ENCODE data around the gene CASK.

The CASK gene

DNA sequence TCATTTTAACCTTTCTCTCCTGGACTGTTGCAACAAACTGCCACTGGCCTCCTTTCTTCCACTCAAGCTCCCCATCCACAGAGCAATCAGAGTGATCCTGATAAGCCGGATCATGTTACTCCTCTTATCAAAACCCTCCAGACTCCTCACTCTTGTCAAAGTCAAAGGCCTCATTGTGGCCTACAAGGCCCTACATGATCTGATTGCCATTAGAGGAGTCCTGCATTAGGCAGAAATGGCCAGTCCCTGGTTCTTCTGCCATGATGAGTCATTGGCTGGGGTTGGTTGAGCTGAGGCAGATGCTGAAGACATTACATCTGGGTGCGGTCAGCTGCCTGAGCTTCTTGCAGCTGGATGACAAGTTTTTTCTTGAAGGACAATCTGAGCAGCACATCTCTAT lies 32.7 kb upstream of the CASK start:
- Histone ChIP-seq H2AFZ (ENCODE audit: low read length) (no peak overlapping the region), H3K4me1 (ENCODE audit: low read length) (no peaks in the 10 kb centered on the region), H4K20me1 (ENCODE audit: insufficient read depth, low read length) (no peaks in the 10 kb centered on the region), H3K9me3 (replicated peaks; ENCODE audit: insufficient read depth, low read length) (no peaks in the 10 kb centered on the region), H3K27ac (ENCODE audit: low read length) (no peak overlapping the region), H3F3A (ENCODE audit: insufficient read depth, low read length) (no peaks in the 10 kb centered on the region), H3K79me2 (ENCODE audit: low read length) (no peaks in the 10 kb centered on the region), H3K4me2 (ENCODE audit: low read depth, low read length) (no peak overlapping the region), H3K9ac (ENCODE audit: low read length) (no peak overlapping the region), H3K4me3 (ENCODE audit: low read length) (no peak overlapping the region), H3K27me3 (replicated peaks; ENCODE audit: insufficient read depth, low read length) (no peaks in the 10 kb centered on the region), H3K36me3 (replicated peaks; ENCODE audit: insufficient read depth, low read length) (no peaks in the 10 kb centered on the region), H3K9me2 (replicated peaks; ENCODE audit: insufficient read depth, low read length) (no peaks in the 10 kb centered on the region)
- TF ChIP-seq, protein P1, sequence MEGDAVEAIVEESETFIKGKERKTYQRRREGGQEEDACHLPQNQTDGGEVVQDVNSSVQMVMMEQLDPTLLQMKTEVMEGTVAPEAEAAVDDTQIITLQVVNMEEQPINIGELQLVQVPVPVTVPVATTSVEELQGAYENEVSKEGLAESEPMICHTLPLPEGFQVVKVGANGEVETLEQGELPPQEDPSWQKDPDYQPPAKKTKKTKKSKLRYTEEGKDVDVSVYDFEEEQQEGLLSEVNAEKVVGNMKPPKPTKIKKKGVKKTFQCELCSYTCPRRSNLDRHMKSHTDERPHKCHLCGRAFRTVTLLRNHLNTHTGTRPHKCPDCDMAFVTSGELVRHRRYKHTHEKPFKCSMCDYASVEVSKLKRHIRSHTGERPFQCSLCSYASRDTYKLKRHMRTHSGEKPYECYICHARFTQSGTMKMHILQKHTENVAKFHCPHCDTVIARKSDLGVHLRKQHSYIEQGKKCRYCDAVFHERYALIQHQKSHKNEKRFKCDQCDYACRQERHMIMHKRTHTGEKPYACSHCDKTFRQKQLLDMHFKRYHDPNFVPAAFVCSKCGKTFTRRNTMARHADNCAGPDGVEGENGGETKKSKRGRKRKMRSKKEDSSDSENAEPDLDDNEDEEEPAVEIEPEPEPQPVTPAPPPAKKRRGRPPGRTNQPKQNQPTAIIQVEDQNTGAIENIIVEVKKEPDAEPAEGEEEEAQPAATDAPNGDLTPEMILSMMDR (IDR thresholded peaks at IDR 0.05; ENCODE audit: low read length): no peak
- no peak for TF ChIP-seq EZH2phosphoT487 (IDR thresholded peaks at IDR 0.05; ENCODE audit: low read length)
- no peak for TF ChIP-seq EZH2 (optimal IDR thresholded peaks at IDR 0.05; ENCODE audit: low read depth, low read length)
- no peak for DNase-seq

DNA sequence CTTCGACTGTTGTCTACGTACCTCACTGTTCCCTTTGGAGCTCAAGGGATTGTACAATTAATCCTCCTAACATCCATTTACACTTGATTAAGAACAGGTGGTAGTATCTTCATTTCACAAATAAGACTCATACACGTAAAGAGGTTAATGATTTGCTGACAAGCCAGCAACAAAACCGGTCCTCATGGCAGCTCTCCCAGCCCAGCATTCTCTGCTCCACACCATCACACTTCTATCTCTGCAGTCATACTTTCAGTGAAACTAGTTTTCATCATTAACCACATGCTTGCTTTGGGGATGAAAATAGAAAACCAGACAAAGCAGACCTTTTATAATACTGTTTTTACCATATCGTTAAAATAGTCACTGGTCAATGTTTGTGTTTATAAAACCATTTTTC lies 28.7 kb upstream of the CASK start:
- Histone ChIP-seq H3K27me3 (replicated peaks; ENCODE audit: insufficient read depth, low read length) (no peaks in the 10 kb centered on the region), H3K4me2 (ENCODE audit: low read depth, low read length) (peak overlapping the region; percentile 4; the same call in 1 of the 2 replicates), H3K4me3 (ENCODE audit: low read length) (no peak overlapping the region), H3K79me2 (ENCODE audit: low read length) (no peaks in the 10 kb centered on the region), H3K27ac (ENCODE audit: low read length) (no peak overlapping the region), H3K9ac (ENCODE audit: low read length) (no peak overlapping the region), H3F3A (ENCODE audit: insufficient read depth, low read length) (no peaks in the 10 kb centered on the region), H4K20me1 (ENCODE audit: insufficient read depth, low read length) (no peaks in the 10 kb centered on the region), H3K9me2 (replicated peaks; ENCODE audit: insufficient read depth, low read length) (no peaks in the 10 kb centered on the region), H3K4me1 (ENCODE audit: low read length) (no peaks in the 10 kb centered on the region), H2AFZ (ENCODE audit: low read length) (no peak overlapping the region), H3K9me3 (replicated peaks; ENCODE audit: insufficient read depth, low read length) (no peaks in the 10 kb centered on the region), H3K36me3 (replicated peaks; ENCODE audit: insufficient read depth, low read length) (no peaks in the 10 kb centered on the region)
- TF ChIP-seq, protein P1 (IDR thresholded peaks at IDR 0.05; ENCODE audit: low read length): no peak
- TF ChIP-seq EZH2 (optimal IDR thresholded peaks at IDR 0.05; ENCODE audit: low read depth, low read length) (no peak), EZH2phosphoT487 (IDR thresholded peaks at IDR 0.05; ENCODE audit: low read length) (no peak)
- peak; percentile 10 for DNase-seq

DNA sequence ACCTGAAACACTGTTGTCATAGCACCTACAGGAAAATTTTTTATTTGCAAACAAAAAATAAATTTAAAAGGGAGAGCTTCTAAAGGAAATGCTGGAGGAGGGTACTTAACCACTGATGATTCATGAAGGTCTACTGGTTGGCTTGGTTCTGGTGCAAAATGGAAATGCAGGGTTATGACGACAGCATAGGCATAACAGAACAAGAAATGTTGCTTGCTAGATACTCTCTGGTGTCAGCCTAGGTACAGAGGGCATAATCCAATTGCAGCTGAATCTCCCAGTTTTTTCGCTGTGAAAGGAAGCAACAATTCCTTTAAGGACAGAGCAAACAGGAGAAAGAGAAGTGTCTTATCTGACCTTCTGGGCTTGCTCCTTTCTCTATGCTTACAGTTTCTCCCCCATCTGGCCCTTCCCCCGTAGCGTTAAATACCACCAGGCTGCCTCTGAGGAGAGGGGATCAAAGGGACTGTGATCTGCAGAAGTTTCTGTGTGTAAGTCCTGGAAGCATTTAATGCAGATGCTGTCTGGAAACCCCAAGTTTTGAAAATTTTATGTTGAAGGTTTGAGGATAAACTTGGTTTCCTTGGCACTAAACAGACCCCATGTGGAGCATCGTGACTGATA lies 23.7 kb upstream of the CASK start:
- DNase-seq: no peak
- Histone ChIP-seq H3K9ac (ENCODE audit: low read length) (no peak overlapping the region), H4K20me1 (ENCODE audit: insufficient read depth, low read length) (no peaks in the 10 kb centered on the region), H3F3A (ENCODE audit: insufficient read depth, low read length) (no peaks in the 10 kb centered on the region), H3K36me3 (replicated peaks; ENCODE audit: insufficient read depth, low read length) (no peaks in the 10 kb centered on the region), H3K4me2 (ENCODE audit: low read depth, low read length) (no peak overlapping the region), H3K9me2 (replicated peaks; ENCODE audit: insufficient read depth, low read length) (no peaks in the 10 kb centered on the region), H3K27me3 (replicated peaks; ENCODE audit: insufficient read depth, low read length) (no peaks in the 10 kb centered on the region), H3K79me2 (ENCODE audit: low read length) (no peaks in the 10 kb centered on the region), H3K4me3 (ENCODE audit: low read length) (no peak overlapping the region), H3K4me1 (ENCODE audit: low read length) (no peaks in the 10 kb centered on the region), H2AFZ (ENCODE audit: low read length) (no peak overlapping the region), H3K27ac (ENCODE audit: low read length) (no peak overlapping the region), H3K9me3 (replicated peaks; ENCODE audit: insufficient read depth, low read length) (no peaks in the 10 kb centered on the region)
- TF ChIP-seq, protein P1 (IDR thresholded peaks at IDR 0.05; ENCODE audit: low read length): no peak
- no peak for TF ChIP-seq EZH2 (optimal IDR thresholded peaks at IDR 0.05; ENCODE audit: low read depth, low read length)
- TF ChIP-seq EZH2phosphoT487 (IDR thresholded peaks at IDR 0.05; ENCODE audit: low read length): no peak
